Activated CD4-positive, CD25-positive, alpha-beta regulatory T cell treated with anti-CD3 and anti-CD28 coated beads, Interleukin-2, amount 50 U/mL, for 72 hours (primary cell): Measurements from ENCODE around the gene TINCR.
"Not testable (repeated sequence)": the region's sequence is repeated elsewhere in the genome, so short reads cannot be mapped to it uniquely, and the experiment has no call there.

Experiments used
- DNase-seq: peaks from one replicate; pipeline ENCODE4 v3.0.0; 2021

The TINCR gene

DNA sequence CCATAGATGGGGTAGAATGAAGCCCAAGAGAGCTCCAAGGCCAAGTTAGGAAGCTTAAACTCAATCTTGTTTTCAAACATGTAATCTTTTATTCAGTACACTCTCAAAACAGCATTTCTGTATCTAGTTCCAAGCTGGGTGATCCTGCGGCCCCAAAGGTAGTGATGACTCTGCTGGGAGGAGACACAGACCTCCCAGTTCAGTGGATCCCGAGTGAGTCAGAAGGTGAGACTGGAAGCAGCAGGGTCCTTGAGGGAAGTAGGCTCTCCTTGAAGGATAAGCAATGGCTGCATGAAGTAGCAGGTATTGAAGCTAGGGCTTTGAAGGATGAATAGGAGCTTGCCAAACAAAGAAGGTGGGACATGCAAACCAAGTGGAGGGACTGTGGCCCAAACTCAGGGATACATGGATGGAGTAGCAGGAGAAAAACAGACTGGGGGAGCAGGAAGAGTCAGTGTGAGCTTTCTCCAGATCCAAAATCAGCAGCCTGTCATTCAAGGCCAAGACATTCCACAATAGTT is 9.6 kb downstream of the TINCR start:
- no peak for DNase-seq

DNA sequence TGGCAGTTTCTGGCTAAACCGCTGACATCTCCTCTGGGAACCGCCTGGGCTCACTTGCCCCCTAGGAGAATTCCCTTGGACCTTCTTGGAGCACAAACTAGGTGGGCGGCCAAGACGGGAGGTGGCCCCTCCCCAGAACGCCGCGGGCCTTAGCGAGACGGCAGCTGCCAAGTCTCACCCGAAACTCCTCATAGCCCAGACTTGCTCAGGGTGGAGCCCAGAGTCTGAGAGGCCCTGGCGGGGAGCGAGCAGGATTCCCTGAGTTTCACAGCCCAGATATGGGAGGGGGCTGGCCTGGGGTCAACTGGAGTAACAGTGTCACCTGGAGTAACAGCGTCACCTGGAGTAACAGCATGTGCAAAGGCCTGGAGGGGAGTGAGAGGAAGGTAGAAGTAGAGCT is 10.1 kb downstream of the TINCR start:
- DNase-seq: no peak

DNA sequence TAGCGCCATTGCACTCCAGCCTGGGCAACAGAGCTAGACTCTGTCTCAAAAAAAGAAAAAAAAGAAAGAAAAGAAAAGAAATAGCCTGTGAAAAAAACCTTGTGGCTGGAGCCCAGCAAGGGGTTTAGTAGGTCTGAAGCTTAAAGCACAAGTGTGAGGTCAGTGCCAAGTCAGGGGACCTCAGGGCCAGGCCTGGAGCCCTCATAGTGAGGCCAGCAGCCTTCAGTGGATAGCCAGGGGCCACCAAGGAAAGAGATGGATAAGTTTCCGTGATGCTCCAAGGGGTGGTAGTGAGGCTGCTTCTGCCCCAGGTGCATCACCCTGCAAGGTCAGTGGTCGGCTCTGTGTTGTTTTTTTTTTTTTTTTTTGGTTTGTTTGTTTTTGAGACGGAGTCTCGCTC is 12.9 kb downstream of the TINCR start:
- no peak for DNase-seq

DNA sequence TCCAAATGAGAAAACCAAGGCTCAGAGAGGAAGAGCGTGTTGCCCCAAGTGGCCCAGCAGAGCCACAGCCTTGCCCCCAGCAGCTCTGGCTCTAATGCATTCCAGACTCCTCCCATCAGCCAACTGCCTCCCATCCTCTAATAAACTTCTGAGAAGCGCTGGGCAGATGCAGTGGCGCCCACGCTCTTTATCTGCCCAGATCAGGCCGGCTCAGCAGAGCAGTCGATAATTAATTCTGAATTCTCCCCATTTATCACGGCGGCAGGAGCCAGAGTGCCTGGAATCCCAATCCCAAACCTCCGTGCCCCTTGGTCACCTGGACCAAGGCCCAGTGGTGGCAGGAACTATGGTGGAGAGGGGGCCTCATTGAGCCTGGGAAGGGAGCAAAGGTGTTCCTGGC is 13.9 kb downstream of the TINCR start:
- no peak for DNase-seq

DNA sequence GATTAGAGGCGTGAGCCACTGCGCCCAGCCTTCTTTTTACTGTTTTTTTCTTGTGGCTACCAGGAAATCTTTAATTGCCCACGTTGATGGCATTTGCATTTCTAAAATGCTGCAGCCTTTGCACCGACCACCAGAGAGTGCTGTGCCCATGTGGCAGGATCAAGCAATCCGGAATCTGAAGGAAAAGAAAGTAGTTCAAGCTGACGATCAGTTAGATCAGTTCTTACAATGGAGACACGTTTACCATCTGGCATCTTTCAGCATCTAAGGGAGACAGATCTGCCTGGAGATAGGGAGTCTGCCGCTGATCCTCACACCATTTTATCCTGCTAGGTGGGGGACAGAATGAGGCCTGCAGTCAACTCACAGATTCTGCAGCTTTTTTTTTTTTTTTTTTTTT is 19.9 kb downstream of the TINCR start:
- DNase-seq: no peak

DNA sequence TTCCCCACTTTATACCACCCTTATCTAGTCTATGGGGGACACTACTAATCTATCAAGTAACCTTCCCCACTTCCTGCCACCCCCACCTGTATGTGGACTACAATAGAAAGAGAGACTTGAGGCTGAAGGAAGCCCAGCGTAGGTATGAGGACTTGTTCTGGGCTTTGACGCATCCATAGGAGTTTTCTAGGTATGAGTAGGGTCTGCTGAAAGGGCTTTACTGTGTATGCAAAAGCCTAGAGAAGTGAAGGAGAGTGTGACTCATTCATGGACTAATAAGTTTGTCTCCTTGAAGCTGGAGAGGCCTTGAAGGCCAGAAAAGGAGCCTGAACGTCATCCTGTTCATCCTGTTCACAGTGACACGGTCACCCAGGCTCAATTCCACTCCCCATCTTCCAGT is 21.8 kb downstream of the TINCR start:
- no peak for DNase-seq

DNA sequence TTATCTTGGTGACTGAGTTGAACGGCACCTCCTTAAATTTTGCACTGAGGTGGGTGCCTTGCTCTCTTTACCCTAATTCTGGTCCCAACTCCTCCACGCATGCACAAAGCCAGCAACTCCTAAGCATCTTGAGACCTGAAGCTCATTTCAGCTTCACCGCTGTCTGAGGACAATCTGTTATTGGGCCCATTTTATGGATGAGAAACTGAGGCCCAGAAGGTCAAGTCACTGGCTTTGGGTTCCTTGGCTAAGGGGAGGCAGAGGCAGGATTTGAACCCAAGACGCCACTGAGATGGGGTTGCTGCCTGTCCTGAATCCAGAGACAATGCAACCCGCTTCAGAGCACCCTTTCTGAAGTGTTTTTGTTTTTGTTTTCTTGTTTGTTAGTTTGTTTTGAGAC is 22.7 kb downstream of the TINCR start:
- DNase-seq: no peak

DNA sequence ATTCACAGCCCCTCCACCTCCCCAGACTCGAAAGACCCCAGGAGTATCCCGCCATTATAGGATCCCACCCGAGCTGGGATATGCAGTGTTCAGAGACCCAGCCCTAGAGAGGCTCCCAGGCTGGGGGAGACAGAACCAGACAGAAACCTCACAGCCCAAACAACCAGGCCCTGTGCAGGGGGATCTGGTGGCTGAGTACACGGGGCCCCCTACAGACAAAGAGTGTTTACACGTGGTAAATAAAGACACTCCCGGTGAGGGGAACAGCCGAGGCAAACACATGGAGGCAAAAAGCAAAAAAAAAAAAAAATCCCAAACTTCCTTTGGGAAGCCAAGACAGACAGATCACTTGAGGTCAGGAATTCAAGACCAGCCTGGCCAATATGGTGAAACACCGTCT is 25.1 kb downstream of the TINCR start:
- DNase-seq: no peak

DNA sequence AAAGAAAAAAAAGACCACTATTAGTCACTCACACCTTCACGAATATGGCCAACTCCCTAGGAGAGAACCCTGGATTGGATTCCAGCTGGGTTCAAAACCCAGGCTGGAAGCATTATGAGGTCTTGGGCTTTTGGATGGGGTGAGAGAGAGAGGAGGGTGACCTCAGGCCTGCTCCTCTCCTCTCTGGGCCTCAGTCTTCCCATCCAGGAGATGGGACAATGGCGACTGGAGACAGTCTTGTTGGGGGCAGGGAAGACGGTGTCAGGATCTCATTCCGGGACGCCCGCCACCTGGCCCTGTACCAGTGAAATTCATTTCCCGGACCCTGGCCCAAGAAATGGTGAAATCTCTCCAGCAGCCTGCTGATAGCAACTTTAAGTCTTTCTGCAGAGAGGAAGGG is 26.3 kb downstream of the TINCR start:
- DNase-seq: no peak

DNA sequence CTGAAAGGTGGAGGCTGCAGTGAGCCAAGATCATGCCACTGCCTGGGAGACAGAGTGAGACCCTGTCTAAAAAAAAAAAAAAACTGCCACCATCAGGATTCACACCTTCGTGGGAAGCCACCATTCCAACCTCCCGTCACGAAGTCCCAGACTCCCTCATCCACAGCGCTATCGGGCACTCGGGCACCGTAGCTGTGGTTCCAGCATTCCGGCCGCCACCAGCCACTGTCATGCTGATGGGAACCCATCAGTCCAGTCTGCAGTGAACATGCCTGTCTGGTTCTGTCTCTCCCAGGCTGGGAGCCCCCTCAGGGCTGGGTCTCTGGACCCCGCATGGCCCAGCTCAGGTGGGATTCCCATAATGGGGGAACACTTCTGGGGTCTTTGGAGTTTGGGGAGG is 27.5 kb downstream of the TINCR start:
- DNase-seq: no peak

DNA sequence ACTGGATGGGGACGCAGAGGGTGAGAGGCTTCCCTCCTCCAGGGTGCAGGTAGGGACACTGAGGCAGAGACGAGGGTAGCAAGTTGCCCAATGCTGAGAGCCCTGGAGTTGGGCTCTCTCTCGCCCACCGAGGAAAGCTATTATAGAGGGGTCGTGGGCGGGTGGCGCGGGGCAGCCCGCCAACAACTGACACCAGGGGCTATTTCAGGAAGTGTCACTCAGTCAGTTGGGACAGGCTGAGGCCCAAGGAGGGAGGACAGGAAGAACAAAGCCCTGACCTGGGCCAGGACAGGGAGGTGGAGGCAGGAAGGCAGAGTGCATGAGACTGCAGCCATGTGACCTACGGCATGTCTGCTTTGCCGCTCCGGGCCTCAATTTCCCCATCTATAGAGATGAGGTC is 29.9 kb downstream of the TINCR start:
- DNase-seq: no peak

DNA sequence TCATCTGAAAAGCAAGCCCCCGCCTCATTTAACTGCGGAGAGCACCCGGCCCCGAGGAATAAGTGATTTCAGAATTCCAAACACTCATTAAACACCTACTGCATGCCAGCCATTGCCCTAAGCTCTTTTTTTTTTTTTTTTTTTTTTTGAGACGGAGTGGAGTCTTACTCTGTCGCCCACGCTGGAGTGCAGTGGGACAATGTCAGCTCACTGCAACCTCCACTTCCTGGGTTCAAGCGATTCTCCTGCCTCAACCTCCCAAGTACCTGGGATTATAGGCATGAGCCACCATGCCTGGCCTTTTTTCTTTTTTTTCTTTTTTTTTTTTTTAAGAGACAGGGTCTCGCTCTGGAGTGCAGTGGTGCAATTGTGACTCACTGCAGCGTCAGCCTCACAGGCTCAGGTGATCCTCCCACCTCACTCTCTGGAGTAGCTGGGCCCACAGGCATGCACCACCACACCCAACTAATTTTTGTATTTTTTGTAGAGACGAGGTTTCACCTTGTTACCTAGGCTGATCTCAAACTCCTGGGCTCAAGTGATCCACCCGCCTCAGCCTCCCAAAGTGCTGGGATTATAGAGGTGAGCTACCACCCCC is 30.7 kb downstream of the TINCR start:
- DNase-seq: not testable (repeated sequence)

DNA sequence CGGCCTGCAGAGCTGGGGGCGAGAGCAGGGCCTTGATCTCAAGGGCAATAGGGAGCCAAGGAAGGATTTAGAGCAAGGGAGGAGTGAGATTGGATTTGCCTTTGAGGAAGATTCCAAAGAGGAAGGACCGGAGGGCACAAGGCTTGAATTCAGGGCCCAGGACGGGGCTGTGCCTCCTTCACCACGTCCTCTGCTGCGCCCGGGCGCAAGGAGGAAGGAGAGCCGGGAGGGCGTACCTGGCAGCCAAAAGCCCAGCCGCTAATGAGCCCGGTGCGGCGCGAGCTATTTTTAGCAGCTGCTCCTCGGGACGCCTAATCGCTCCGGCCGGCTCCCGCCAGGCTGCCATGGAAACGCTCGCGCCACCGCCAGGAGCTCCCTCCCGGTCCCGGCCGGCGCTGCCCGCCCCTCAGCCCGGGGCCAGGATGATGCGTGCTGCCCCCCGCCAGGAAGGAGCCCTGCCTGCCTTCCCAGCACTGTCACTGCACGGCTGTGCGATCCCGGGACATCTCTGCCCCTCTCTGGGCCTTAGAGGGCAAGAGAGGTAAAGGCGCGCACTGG is 31.3 kb downstream of the TINCR start:
- no peak for DNase-seq

DNA sequence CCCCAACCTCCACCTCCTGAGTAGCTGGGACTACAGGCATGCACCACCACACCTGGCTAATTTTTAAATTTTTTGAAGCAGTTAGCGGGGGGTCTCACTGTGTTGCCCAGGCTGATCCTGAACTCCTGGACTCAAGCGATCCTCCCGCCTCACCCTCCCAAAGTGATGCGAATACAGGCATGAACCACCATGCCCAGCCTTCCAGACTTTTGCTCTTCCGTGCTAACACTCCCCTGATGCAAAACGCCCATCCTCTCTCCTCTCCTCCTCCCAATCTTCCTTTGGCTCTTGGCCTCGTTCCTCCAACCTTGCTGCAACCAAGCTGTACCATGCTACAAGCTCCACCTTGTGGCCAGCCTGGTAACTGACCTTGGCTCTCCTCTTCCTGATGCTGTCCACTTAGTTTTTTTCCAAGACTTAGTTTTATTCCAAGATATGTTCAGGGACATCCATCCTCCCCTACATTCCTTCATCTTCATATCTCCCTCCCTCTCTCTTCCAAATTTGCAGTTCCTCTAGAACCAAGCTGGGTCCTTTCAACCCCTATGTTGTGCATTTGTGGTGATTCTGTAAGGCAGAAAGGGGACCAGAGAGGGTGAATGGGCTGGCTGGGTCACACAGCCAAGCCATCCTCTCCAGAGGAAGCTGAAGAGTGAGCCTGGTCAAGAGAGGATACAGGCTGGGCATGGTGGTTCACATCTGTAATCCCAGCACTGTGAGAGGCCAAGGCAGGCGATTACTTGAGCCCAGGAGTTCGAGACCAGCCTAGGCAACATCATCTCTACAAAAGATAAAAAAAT is 32.8 kb downstream of the TINCR start:
- no peak for DNase-seq

DNA sequence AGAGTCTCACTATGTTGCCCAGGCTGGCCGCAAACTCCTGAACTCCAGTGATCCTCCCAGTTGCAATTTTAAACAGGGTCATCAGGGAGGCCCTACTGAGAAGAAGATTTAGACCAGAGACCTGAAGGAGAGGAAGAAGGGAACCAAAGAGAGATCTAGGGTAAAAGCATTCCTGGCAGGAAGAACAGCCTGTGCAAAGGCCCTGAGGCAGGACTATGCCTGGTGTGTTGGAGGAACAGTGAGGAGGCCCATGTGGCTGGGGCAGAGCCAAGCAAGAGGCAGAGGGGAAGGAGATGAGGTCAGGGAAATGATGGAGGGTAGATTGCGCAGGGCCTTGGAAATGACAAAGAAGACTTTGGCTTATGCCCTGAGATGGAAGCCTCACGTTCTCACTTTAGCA is 34.5 kb downstream of the TINCR start:
- no peak for DNase-seq

DNA sequence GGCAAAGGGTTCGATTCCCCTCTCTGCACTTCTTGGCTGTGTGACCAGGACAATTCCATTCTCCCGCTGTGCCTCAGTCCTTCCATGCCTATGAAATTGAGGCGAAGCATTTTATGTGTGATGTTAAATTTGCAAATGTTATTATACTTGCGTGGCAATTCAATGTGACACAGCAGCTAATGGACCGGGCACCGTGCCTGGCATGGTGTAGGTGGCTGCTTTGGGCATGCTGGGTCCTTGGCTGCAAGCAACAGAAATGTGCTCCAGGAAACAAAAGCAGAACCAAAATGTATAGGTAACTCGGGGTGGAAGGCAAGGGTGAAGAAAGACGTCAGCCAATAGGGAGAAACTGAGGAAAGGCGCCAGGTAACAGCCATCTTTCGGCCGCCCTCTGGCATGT is 37.1 kb downstream of the TINCR start:
- DNase-seq: no peak

DNA sequence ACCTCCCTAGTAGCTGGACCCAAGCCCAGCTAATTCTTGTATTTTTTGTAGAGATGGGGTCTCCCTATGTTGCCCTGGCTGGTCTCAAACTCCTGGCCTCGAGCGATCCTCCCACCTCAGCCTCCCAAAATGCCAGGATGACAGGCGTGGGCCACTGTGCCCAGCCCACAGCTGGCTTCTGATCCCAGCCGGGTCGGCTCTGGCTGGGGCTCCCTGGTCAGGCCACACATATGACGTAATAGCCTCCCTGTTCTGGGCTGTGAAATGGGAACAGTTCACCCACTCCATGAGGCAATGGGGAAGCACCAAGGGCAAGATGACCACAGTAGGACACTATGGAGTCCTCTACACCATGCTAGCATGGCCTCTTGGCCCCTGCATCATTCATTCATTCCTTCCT is 41.1 kb downstream of the TINCR start:
- no peak for DNase-seq

DNA sequence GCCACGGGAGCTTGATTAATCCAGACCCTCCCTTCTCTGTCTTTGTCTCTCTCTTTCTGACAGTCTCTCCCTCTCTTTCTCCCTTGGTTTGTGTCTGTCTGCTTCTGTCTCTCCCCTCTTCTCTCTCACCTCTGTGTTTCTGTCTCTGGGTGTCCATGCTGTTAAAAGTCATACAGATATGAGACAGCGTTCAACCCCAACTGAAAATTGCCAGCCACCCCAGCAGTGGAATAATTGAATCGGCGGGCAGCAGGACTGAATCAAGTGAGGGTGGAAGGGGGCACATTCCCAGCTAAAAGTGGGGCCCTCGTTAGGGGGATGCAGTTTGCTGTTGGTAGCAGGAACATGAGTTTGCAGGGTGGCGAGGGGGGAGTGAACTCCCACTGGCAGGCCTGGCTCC is 43.7 kb downstream of the TINCR start:
- DNase-seq: no peak

DNA sequence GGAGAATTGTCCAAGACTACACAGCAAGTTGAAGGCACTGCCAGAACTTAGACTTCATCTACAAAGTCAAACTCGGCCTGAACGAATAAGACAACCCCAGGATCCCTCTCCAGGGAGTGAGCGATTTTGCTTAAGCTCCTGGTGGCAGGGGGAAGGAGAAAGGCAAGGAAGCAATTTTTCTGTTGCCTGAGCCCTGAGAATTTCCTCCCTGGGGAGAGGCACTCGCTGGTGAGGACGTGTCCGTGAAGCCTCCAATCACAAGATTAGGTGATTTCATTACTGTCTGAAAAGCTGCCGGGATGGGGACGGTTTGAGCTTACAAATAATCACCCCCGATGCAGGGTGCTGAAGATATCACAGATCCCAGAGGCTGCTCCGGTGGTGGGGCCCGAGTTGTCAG is 45.6 kb downstream of the TINCR start:
- no peak for DNase-seq

DNA sequence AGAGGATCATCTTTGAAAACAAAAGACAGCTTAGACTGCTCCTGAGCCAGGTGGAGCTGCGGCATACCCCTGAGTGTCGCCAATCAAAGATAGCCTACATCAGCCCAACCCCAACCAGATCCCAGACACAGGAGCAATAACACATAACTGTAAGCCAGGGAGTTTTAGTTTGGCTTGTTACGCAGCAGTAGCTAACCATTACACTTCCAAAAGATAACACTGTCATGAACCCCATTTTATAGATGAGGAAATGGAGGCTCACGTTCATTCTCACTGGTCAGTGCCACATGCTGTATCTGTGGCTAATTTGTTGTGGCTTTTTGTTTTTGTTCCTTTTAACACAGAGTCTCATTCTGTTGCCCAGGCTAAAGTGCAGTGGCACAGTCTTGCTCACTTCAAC is 47.3 kb downstream of the TINCR start:
- DNase-seq: no peak

DNA sequence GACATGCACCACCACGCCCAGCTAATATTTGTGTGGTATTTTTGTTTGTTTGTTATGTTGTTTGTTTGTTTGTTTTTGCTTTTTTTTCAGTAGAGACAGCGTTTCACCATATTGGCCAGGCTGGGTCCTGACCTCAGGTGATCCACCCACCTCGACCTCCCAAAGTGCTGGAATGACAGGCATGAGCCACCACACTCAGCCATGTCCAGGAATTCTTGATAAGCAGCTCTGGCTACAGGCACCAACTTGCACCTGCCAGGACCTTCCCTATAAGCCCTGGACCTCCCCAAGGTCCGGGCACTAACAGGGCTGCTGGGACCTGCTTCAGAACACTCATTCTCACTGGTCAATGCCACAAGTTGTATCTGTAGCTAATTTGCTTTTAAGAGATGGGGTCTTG is 48.7 kb downstream of the TINCR start:
- DNase-seq: no peak

DNA sequence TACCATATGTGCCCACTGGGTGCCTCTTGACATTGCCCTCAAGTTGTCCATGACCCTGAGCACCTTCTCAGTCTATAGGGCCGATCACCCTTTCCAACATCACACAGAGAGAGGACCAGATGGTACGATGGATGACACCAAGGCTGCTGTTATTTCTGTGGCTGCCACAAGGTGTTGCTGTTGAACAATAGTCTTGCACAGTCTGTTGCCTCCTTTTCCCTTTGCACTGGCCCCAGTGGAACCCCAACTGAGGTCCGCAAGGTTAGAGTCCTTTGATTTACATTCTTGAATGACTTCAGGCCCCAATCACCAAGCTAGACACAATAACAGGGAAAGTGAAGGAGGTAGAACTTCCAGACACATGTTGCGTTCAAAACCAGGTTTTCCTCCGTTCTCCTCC is 52.0 kb downstream of the TINCR start:
- DNase-seq: no peak

DNA sequence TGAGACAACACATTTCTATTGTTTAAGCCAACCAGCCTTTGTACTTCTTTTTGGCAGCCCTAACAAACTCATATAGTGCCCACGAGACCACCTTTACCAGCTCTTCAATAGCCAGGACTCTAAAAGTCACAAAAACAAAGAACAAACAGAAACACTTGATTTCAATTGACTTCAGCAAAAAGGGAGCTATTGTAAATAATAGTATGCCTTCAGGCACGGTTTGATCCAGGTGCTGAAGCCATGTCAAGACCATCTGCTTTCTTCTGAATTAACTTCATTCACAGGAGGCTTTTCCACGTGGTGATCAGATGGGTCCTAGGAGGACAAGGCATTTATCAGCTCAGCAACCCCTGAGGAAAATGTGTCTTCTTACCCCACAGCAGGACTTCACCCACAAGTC is 53.8 kb downstream of the TINCR start:
- DNase-seq: no peak

DNA sequence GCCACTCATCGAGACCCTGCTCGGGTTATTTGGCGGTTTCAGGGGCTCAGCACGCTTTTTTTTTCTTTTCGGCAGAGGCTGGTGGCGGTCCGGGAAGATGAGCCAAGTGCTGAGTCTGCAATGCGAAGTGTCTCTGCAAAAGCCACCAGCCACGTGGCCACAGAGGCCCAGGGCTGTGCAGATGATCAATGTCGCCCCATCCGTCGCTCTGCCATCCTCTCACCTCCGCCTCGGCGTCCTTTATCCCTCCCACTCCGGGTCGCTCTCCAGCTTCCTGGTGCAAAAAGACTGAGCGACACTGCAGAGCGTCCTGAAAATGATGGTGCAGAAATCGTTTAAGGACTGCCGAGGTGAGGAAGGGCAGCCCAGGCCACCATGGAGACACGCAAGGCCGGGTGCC is 55.0 kb downstream of the TINCR start:
- DNase-seq: no peak
